Hepatocyte (in vitro differentiated cells): Measurements from ENCODE around the gene GPR183. TPM values are rescaled to one million over a fixed set of nuclear protein-coding genes. Genes with fewer than 3 reads are reported as not detected.

ENCODE experiments used
- DNase-seq: peaks from one replicate; pipeline ENCODE4 v3.0.0-alpha.2; 2016; ENCODE audit warnings: low spot score
- H2AFZ ChIP-seq: fragments of 200-600 bp; sonication (generic); 2 replicates; pipeline ENCODE4 v1.6.0; 2016; ENCODE audit warnings: antibody characterized with exemption, mild to moderate bottlenecking
- H3K27ac ChIP-seq: fragments of 200-600 bp; sonication (generic); 2 replicates; pipeline ENCODE4 v1.5.1; 2016; ENCODE audit warnings: mild to moderate bottlenecking
- H3K27me3 ChIP-seq: fragments of 200-600 bp; sonication (generic); 2 replicates; pipeline ENCODE4 v1.6.1; 2016
- H3K36me3 ChIP-seq: fragments of 200-600 bp; sonication (generic); replicated peaks from 2 replicates; pipeline ENCODE4 v1.5.1; 2016; ENCODE audit warnings: low read depth; ENCODE audit not compliant: insufficient read depth
- H3K4me1 ChIP-seq: fragments of 200-600 bp; sonication (generic); 2 replicates; pipeline ENCODE4 v1.5.1; 2016; ENCODE audit warnings: mild to moderate bottlenecking, moderate library complexity; ENCODE audit not compliant: insufficient read depth
- H3K4me2 ChIP-seq: fragments of 200-600 bp; sonication (generic); 2 replicates; pipeline ENCODE4 v1.6.0; 2016
- H3K4me3 ChIP-seq: fragments of 200-600 bp; sonication (generic); 2 replicates; pipeline ENCODE4 v1.5.1; 2016; ENCODE audit warnings: mild to moderate bottlenecking
- H3K79me2 ChIP-seq: fragments of 200-600 bp; sonication (generic); 2 replicates; pipeline ENCODE4 v1.6.0; 2017; ENCODE audit warnings: mild to moderate bottlenecking
- H3K9me2 ChIP-seq: fragments of 200-600 bp; sonication (generic); replicated peaks from 2 replicates; pipeline ENCODE4 v1.6.0; 2017; ENCODE audit warnings: mild to moderate bottlenecking; ENCODE audit not compliant: insufficient read depth
- H3K9me3 ChIP-seq: fragments of 200-600 bp; sonication (generic); 2 replicates; pipeline ENCODE4 v1.5.1; 2016; ENCODE audit warnings: low read depth, mild to moderate bottlenecking
- H4K20me1 ChIP-seq: fragments of 200-600 bp; sonication (generic); 2 replicates; pipeline ENCODE4 v1.6.0; 2016; ENCODE audit warnings: mild to moderate bottlenecking; ENCODE audit not compliant: insufficient read depth, poor library complexity, severe bottlenecking
- EZH2 ChIP-seq: fragments of 200-600 bp; sonication (generic); IDR thresholded peaks from 2 replicates; pipeline ENCODE4 v1.6.1; 2016; ENCODE audit warnings: antibody characterized with exemption, mild to moderate bottlenecking, borderline replicate concordance
- EZH2phosphoT487 ChIP-seq: fragments of 200-600 bp; sonication (generic); IDR thresholded peaks from one replicate; pipeline ENCODE4 v1.6.1; 2018; ENCODE audit warnings: antibody characterized with exemption, mild to moderate bottlenecking, low read depth, moderate library complexity; ENCODE audit not compliant: unreplicated experiment, severe bottlenecking
- WGBS: methylation state at CpG from one replicate; pipeline ENCODE4 v1.1.6; 2016; ENCODE audit warnings: low lambda C conversion rate; ENCODE audit errors: missing lambda C conversion rate; 5-methylcytosine and 5-hydroxymethylcytosine counted together
- polyA plus RNA-seq: library from polyadenylated mRNA; unstranded; fragments of >200 nt; fragmentation: Nextera tagmentation; extraction: Ambion mirVana; gene quantifications from 2 replicates; pipeline ENCODE4 v1.2.1, GENCODE V29; 2016
- total RNA-seq: library from RNA; depleted of rRNA; stranded (reverse); fragments of >200 nt; gene quantifications from 2 replicates; pipeline ENCODE4 v1.2.3, GENCODE V29; 2014
- TF ChIP-seq, protein P1 (sequence below): fragments of 200-600 bp; sonication (generic); IDR thresholded peaks from 2 replicates; pipeline ENCODE4 v1.5.1; 2016; ENCODE audit warnings: antibody characterized with exemption, mild to moderate bottlenecking; ENCODE audit not compliant: poor library complexity

GPR183 gene, protein sequence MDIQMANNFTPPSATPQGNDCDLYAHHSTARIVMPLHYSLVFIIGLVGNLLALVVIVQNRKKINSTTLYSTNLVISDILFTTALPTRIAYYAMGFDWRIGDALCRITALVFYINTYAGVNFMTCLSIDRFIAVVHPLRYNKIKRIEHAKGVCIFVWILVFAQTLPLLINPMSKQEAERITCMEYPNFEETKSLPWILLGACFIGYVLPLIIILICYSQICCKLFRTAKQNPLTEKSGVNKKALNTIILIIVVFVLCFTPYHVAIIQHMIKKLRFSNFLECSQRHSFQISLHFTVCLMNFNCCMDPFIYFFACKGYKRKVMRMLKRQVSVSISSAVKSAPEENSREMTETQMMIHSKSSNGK
- total RNA-seq (5.2 and 5.3 TPM in 2 replicates), polyA plus RNA-seq (1.4 and 3.0 TPM in 2 replicates)

DNA sequence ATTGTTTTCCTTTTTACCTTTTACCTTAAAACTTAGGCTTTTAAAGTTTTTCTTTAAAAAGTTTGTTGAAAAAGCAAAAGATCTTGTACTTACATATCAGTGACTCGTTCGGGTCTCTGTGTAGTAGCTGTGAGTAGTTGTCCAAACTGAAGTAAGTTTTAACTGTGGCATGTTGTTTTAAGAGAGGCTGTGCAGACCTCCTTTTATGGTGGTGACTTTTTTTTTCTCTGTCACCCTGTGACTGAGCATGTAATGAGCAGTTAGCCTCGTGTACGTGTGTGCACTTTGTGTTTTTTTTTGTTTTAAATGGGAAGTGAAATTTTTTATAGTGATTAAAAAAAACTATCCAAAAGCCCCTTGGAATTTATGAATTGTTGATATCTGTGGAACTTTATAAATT, at the start of gene GPR183:
Gene GPR183 (minus strand): TSS at position 153 of the 400 bp plus-strand sequence. CDS start 11,254 bp downstream, outside the sequence.
- Histone ChIP-seq H3K9me2 (no peaks in the 10 kb centered on the region), H3K27me3 (no peaks in the 10 kb centered on the region), H3K4me3 (no peak within 1 kb of the TSS), H3K36me3 (no peaks in the 10 kb centered on the region), H3K79me2 (peaks cover 7% of the 10 kb centered on the region), H4K20me1 (no peaks in the 10 kb centered on the region), H3K27ac (peak within 1 kb of the TSS; percentile 68), H3K4me2 (peak within 1 kb of the TSS; percentile 16), H2AFZ (no peak within 1 kb of the TSS), H3K4me1 (peaks cover 24% of the 10 kb centered on the region), H3K9me3 (no peaks in the 10 kb centered on the region)
- 23% methylated on average over 4 of the region's 4 CpGs for WGBS
- no peak for DNase-seq
- no peak for TF ChIP-seq EZH2phosphoT487

DNA sequence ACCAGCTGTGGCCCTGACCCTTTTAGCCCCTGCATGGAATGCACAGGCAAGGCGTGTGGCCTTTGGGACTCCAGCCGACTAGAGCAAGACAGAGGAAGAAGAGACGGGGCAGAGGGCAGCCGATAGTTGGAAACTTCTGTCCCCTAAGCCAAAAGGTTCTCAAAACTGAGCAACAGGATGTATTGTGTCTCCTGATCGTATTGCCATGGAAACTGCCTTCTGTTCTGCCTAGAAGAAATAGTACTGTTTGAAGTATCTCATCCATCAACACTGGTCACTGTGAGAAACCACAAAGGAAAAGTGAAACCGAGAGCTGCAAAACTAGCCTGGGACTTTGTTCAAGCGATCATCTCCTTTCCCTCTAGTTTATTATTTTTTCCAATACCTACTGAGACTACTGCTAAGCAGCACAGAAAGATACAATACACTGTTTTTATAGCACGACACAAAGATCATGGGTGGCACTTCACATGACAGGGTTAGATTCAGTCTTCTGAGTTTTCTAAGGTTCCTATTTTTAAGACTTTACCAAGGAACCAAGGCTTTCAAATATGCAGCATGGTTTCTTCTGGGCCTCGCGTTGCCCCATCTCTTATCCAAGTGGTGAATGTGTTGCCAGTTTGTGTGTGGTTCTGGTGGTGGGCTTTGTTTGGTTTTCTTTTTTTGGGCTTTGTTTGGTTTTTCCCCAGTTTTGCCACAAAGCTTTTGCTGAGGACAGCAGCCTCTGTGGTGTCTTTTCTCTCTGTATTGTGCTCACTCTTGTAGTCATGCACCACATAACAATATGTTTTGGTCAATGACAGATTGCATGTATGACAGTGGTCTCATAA, 49.3 kb upstream of the GPR183 start:
- peak overlapping the region; percentile 59 for H3K27ac ChIP-seq
- H3K79me2 ChIP-seq: no peaks in the 10 kb centered on the region
- no peak overlapping the region for H3K4me2 ChIP-seq
- H3K4me3 ChIP-seq: no peak overlapping the region
- no peak for DNase-seq
- no peaks in the 10 kb centered on the region for H4K20me1 ChIP-seq
- H3K27me3 ChIP-seq: no peaks in the 10 kb centered on the region
- no peaks in the 10 kb centered on the region for H3K9me3 ChIP-seq
- 89% methylated on average over 10 of the region's 10 CpGs for WGBS
- no peaks in the 10 kb centered on the region for H3K36me3 ChIP-seq
- no peak overlapping the region for H2AFZ ChIP-seq
- no peaks in the 10 kb centered on the region for H3K9me2 ChIP-seq
- TF ChIP-seq EZH2phosphoT487: no peak
- TF ChIP-seq, protein P1, sequence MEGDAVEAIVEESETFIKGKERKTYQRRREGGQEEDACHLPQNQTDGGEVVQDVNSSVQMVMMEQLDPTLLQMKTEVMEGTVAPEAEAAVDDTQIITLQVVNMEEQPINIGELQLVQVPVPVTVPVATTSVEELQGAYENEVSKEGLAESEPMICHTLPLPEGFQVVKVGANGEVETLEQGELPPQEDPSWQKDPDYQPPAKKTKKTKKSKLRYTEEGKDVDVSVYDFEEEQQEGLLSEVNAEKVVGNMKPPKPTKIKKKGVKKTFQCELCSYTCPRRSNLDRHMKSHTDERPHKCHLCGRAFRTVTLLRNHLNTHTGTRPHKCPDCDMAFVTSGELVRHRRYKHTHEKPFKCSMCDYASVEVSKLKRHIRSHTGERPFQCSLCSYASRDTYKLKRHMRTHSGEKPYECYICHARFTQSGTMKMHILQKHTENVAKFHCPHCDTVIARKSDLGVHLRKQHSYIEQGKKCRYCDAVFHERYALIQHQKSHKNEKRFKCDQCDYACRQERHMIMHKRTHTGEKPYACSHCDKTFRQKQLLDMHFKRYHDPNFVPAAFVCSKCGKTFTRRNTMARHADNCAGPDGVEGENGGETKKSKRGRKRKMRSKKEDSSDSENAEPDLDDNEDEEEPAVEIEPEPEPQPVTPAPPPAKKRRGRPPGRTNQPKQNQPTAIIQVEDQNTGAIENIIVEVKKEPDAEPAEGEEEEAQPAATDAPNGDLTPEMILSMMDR: no peak
- TF ChIP-seq EZH2: no peak
- no peaks in the 10 kb centered on the region for H3K4me1 ChIP-seq

DNA sequence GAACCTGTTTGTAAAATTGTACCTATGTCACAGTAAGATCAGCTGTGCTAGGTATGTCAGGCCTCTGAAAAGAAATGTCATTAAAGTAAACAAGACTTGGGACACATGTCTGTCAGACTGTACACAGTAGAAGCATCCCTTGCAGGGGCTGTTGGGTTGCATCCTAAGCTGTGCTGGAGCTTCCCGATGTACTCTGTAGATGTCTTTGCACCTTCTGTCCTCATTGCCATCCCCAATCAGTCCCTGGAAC, 48.7 kb upstream of the GPR183 start:
- H3K4me3 ChIP-seq: no peak overlapping the region
- no peaks in the 10 kb centered on the region for H4K20me1 ChIP-seq
- no peaks in the 10 kb centered on the region for H3K9me3 ChIP-seq
- no peaks in the 10 kb centered on the region for H3K36me3 ChIP-seq
- H3K27me3 ChIP-seq: no peaks in the 10 kb centered on the region
- no peak for DNase-seq
- TF ChIP-seq, protein P1: no peak
- TF ChIP-seq EZH2phosphoT487 (no peak), EZH2 (no peak)
- no peak overlapping the region for H2AFZ ChIP-seq
- no peaks in the 10 kb centered on the region for H3K9me2 ChIP-seq
- no peak overlapping the region for H3K4me2 ChIP-seq
- no peaks in the 10 kb centered on the region for H3K4me1 ChIP-seq
- no peaks in the 10 kb centered on the region for H3K79me2 ChIP-seq
- 95% methylated on average over 1 of the region's 1 CpG for WGBS
- peak overlapping the region; percentile 12 for H3K27ac ChIP-seq
